ENCODE data around the gene ADCY9.

Gene ADCY9

DNA sequence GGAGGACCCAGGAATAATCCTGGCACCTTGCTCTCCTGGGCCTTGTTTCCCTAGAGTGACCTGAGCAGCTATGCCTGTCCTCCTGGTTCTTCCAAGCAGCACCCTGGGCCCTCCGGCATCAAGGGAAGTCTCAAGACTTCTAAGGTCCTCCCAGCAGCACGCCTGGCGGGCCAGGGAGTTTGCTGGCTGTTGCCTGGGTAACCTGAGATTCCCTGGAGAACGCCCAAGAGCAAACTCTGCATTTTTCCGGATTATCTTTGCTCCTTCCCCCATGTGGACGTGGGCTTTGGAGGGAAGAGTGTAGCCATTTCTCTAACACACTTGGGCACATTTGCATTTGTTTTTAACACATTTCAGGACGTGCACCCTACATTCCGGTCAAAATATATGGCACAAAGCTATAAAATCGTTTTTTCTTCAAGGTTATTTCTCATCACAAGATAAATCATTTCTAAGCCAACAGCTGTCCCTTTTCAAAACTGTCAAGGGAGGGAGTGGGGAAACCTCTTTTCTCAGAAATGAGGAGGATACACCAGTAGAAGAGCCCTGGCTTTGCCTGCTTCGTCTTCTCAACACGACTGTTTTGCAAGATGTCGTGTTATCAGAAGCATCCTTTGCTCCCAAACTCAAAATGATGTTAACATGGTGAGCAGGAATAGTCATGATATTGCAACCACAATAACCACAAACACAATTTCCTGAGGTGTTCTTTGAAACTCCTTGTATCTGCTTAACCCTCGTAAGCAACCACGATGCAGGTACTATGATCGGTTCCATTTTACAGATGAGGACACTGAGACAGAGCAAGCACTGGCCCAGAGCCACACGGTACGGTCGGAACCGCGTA, 116.5 kb downstream of the ADCY9 start:
- no peak for DNase-seq

DNA sequence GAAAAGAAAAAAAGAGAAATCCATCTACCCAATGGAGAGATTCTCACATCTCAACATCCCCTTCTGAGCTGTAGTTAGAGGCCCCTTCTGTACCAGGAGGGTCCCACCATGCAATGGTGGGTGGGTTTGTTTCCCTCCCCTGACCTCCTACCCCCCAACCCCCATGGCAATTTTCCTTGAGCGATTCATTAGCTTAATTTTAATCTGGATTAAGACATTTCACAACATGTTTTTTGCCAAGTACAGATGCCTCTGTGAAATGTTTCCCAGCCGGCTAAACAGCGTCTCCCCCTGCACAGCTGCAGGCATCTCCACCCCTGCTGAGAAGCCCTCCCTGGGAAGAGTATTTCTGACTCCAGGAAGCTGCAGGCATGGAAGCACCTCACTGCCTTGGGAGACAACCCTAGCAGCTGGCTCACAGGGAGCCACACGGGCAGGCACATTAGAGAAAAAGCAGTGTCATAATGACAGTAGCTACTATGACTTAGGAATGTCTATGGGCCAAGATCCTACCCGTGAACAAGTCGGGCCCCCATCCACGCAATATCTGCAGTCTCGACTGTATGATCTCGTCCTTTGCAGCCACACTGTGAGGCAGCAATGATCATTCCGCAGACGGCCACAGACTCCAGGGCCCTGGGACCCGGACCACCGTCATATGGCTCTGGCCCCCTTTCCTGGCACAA, 117.3 kb downstream of the ADCY9 start:
- DNase-seq, result no peak

DNA sequence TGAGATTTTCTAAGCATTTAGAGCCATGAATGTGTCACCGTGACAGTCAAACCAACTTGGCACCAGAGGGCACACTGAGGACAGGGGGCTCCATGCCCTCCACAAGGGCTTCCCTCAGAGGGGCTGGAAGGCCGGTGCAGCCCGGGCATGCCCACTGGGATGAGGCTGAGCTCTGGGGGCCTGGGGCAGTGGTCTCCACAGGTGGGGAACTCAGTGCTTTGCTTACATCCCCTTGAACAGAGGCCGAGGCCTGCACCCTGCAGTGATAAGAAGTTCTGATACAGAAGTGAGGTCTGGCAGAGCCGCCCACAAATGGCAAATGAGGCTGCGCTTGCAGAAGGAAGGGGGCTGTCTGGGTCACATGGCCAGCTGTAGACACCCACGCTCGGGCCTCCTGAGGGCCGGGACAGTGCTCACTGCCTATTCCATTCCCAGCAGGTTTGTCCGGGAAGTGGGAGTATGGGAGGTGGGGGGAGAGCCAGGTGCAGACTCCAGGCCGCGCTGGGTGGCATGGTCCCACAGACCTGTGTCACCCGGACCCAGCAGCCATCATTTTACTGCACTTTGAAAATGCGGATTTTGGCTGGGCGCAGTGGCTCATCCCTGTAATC, 118.9 kb downstream of the ADCY9 start:
- no peak for DNase-seq

DNA sequence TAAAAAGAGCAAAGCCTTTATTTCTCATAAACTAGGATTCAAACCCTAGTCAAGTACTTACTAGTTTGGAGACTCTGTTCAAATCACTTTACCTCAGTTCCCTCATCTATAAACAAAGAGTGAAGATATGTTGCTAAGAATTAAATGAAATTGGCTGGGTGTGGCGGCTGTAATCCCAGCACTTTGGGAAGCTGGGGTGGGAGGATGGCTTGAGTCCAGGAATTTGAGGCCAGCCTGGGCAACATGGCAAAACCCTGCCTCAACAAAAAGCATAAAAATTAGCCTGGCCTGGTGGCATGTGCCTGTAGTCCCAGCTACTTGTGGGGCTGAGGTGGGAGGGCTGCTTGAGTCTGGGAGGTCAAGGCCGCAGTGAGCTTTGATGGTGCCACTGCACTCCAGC, 121.2 kb downstream of the ADCY9 start:
- DNase-seq, result no peak

DNA sequence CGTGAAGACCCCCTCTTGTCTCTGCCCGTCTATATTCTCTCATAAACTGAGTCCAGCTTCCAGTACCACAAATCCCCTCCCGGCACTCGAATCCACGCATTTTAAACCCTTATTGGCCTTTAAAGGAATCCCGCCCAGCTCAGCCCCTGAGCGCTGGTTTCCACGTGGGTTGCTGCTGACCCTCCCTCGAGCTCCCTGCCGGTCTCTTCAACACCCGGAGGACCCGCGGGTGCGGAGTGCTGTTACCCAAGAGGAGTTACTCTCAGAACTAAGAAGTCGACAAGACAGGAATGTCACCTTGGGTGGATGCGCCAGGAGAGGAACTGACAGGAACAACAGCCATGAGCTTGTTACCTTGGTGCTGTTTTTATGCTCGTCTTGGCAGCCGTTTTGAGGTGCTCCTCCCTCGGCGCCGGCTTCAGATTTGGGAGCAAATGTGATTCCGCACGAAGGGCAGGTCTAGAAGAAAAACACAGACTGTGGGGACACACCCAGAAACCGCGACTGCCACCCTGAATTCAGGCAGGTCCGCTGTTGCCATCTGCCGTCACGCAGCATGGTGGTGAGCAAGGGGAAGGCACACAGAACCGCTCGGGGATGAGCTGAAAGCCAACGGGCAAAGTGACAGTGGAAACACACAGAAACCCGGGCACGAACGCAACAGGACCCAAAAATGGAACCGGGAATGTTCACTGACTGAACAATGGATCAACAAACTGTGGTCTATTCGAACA, 123.0 kb downstream of the ADCY9 start:
- no peak for DNase-seq

DNA sequence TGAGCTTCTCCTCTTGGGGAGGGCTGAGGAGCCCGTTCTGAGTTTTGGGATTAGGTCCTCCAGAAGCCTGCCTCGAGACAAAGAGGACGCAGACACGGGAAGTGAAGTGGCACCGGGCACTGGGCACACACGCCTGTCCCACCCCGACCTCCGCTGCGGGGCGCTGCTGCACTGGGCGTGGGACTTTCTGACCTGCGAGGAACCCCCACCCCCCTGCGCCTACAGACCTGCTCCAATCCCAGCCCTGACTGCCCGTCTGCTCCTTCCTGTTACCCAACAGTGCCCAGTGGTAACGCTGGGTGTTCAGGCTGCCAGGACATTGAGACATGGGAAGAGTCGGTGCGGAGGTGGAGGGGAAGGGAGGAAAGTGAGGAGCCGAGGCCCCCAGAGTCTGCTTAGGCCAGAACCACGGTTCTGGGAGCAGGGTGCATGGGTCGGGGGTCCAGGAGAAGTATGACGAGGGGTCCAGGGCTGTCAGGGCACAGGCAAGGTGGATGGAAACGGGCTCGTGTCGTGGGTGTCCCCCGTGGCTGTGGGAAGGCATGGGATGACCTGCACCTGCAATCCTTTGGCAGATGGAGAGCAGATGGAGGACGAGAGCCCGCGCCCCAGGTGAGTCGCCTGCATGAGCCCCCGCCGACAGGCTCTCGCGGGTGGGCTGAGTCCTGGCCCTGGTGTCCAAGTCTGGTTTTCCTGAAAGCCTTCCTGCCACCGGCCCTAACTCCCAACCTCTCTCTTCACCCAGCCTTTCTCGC, 123.8 kb downstream of the ADCY9 start:
- no peak for DNase-seq

DNA sequence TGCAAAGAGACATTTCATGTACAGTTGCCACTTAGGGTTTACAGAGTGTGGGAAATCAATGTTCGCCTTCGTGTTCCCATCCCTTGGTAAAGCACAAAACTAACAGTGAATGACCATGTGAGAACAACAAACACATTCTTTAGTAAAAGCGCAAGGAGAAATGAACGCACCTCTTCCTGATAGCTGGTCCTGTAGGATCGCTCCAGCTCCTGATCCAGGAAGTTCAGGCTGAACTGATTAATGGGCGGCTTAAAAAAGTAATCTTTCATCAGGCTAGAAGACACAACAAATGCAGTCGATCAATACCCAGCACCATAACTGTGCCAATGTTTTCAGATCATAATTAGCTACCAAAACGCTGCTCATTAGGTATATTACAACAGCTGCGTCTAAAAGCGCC, 127.4 kb downstream of the ADCY9 start:
- DNase-seq, result no peak

DNA sequence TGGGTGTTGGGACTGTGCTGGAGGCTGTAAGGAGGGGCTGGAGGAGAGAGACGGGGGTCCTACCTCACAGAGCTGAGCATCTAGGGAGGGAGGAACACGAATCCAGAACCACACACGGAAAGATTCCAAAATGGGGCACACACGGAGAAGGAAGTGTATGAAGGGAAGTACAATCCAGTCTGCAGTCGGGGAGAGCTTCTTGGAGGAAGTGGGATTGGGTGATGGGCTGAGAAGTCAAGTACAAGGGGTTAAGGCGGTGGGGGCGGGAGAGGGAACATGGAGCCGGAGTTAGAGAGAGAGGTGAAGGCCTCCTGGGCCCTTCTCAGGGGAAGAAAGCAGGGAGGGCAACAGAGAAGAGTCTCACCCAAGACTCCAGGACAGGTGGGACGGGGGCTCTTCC, 128.2 kb downstream of the ADCY9 start:
- DNase-seq, result no peak

DNA sequence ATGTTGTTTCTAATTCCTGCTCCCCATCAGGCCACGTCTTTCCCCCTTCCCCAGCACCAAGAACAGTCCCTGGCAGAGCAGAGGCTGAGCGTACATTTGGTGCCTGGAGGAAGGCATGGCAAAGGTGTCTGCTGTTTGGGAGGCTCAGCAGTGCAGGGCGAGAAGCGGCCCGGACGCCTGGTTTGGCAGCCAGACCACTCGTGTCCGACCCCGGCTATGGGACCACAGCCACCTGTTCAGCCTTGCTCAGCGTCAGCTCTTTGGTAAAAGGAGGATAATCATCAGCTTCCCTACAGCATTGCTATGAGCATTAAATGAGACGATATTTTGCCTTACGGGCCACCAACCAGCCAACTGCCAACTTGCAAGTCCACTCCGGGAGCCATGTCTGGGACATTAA, 129.0 kb downstream of the ADCY9 start:
- no peak for DNase-seq

DNA sequence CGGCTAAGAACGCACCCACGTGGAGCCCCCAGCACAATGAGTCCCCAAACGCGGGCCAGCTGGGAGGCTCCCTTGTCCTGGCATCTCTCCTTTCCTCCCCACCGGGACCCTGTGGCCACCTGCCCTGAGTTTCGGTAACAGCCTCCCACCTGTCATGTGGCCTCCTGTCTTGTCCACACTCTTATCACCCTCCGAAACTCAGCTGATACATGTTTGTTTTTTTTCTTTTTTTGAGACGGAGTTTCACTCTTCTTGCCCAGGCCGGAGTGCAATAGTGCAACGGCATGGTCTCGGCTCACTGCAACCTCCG, 130.1 kb downstream of the ADCY9 start:
- DNase-seq, result no peak

DNA sequence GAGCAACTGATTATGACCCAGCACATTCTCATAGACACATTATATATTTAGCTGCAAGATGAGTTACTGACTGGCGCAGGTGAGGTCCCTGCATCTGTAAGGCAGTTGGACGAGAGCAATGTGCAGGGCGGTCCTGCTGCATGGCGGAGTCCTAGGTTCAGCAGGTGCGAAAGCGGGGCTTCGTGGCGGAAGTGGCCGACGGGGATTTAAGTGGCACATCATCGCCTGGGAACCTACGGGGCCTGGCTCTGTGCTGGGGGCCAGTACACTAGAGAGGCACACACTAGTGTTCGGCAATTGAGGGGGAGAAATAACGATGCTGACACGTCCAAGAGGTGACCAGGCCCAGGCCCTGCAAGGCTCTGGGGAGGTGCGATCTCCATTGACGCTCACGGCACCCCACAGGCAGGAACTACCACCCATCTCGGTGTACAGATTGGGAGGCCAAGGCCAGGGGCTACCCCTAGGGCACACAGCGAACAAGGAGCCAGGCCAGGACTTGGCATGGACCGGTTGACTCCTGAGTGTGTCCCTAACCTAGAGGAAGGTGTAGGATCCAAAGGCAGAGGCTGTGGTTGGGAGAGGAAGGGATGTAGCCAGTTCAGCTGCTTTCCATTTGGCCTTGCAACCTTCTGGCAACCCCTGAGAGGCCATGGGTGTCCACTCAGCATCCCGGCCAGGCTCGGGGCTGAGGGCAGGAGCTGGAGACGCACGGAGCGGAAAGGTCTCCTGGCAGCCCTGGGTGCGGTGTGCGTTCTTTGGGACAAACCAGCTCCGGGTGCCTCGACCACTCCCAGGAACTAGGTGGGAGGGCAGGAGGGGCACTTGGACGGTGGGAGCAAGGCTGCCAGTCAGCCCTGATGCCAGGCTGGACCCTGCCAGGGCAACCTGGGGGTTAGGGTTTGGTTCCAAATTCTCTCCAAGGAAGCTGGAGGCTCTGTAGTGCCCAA, 131.9 kb downstream of the ADCY9 start:
- no peak for DNase-seq

DNA sequence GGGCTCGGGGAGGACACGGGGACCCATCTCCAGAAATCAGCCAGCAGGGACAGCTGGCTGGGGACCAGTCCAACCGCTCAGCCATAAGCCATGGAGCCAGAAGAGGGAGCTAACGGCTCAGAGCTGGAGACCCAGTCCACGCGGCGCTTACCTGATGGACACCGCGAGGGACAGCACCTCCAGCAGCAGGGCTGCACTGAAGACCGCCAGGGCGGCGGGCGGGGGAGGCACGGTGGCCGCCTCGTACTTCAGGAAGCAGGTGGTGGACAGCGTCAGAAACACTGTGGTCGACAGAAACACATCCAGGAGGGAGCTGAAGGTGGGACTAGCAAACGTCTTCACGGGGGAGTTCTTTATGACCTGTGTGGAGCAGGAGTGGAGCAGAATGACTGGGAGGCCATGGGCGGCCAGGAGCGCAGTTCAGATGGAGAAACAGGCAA, 133.1 kb downstream of the ADCY9 start:
- DNase-seq, result peak; percentile 48

DNA sequence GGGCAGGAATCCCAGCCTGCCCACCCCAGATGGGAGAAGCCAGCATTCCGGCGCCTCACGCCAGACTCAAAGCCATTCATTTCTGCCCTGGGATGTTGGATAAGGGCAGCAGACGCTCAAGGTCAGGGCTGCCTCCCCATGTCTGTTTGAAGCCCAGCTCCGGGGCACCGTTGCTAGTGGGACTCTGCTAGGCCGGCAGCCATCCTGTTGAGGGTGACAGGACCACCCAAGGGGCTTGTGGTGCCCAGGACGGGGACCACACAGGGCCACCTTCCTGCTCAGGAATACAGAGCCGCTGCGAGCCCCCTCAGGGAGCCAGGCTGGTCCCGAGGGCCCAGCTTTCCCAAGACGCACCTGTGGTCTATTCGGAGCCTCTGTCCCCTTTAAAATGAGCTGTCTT, 134.0 kb downstream of the ADCY9 start:
- DNase-seq, result no peak

DNA sequence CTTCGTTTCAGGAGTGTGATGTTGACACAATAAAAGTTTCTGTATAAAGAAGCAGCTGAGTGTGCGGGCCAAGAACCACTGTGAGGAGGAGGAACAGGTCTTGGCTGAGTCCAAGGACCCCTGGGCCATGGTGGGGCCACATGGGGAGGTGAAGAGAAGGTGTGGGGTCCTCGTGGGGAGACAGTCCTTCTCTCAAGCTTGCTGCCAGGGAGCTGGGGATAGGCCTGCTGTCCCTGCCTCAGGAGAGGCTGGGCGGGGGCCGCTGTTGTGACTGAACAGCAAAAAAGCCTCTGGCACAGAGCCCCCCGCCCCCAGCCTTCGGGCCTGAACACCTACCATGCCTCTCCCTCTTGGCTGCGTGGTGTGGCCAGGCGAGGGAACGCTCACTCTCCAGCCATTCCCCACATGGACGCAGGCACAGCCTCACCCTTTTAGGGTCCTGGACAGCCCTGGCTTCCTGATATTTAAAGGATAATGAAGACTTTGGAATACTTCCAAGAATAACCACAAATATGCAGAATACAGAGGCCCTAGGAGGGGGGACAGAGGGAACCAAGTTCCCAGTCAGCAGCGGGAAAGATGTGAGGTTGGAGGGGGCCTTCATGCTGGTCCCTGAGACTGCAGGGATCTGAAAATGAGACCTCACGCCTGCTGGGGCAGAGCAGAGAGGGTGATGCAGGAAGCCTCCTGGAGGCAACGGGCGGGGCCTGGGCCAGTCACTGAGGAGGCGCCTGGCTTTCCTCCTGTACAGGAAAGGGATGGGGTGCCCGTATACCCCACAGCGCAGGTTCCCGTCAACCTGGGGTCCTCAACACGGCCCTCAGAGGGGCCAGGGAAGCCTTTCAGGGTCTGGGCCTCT, 135.8 kb downstream of the ADCY9 start:
- DNase-seq, result no peak

DNA sequence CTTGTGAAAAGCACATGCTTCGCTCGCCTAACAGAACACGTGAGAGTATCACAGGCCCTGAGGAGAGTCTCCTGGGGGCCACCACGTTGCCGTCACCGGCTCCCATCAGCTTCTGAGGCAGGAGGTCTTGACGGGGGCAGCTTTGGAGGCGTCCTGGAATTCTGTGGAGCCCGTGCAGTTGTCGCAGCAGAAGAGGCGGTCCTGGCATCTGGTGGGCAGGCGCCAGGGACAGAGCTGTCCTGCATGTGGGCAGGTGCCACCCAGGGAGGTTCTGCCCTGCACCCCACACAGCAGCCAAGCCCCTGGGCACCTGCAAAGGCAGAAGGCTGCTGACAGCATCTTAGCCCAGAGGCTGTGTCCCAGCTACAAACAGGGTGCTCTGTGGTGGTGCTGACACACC, 136.7 kb downstream of the ADCY9 start:
- DNase-seq, result no peak

DNA sequence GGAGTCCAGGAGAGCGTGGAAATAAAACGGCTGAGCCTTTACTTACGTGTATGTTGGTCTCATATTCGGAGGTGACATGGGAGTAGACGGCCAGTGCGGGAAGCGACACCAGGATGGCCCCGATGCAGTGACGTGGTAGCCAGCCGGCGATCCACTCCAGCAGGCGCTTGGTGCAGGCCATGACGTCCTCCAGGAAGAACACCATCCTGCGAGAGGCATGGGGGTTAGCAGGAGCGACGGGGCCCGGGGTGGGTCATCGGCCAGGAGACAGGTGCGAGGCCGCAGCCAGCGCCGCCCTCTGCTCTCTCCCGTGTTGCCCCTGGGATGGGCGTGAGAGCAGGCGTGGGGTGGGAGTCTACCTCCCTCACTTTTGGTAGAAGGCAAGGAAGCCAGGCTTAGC, 137.2 kb downstream of the ADCY9 start:
- no peak for DNase-seq

DNA sequence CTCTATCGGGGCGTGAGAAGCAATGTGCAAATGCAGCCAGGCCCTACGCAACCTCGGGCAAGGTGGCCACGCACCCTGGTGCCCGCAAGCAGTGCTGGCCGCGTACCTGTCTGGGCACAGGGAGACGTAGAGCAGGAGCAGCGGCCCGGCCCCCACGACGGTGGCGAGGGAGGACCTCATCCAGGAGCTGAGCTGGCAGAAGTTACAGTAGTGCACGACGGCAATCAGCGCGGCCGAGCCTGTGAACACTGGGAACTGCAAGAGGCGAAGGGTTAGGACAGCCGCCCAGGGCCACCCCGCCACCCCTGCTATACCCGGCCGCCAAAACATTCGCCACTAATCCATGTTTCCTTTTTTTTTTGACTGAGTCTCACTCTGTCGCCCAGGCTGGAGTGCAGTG, 138.9 kb downstream of the ADCY9 start:
- DNase-seq, result no peak

DNA sequence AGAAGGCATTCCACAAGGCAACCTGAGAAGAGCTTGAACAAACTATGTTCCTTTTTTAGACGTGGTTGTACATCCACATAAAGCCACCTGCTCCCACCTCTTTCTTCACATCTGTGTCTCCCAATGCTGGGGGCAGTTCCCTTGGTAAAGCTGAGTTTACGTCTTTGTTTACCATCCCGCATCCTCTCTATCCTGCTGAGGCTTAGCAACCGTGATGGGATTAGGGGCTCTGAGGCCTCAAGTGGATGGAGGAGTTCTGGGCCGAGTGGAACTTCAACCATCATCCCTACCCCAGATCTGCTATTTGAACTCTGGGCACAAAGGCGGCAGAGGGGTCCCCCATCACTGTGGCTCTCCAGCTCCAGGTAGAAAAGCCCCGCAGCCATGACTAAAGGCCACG, 141.5 kb downstream of the ADCY9 start:
- no peak for DNase-seq

DNA sequence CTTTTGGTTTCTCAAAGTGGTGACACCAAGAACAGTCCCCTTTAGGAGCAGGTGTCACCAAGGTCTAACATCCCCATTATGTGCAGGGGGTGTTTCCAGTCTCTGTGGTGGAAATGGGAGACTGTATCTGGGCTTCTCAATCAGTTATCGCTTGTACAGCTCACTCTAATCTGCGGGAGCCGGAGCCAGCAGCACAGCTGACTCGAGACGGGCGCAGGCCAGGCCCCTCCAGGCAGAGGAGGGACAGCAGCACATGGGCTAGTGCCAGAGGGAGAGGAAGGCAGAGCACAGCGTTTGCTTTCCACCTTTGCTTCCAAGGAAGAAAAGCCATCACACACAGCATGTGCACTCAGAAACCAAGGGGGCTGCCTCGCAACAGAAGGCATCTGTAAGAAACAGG, 144.5 kb downstream of the ADCY9 start:
- DNase-seq, result no peak

DNA sequence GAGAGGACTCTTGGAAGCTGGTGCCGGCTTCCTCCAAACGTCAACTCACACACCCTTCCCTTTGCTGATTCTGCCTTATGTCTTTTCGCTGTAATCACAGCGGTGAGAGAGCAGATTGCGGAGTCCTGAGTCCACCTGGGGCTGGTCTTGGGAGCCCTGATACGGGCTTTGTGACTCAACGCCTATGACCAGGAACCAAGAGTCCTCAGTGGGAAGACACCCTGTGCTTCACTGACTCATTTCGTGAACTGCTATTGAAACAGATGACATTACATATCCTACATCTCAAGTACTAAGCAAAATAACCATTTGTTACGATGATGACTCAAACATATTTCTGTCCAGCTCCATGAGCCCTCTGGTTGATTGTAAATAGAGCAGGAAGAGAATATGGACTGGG, 145.0 kb downstream of the ADCY9 start:
- DNase-seq, result no peak

DNA sequence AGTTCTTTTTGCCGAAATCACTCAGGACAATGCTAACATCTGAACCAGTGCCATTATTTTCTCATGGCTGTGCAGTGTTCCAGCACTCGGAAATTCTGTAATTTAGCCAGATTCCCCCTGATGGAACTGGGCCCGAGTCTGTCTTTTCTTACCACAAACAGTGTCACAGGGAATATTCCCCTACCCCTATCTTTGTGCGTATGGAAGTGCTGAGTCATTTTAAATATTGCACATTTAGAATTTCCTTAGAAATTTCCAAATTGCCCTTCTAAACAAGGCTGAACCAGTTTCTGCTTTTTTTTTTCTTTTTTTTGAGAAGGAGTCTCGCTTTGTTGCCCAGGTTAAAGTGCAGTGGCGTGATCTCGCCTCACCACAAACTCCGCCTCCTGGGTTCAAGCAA, 147.7 kb downstream of the ADCY9 start:
- DNase-seq, result no peak
